Measurements from ENCODE around the gene ITGAL. TPM values are rescaled to one million over a fixed set of nuclear protein-coding genes. Genes with fewer than 3 reads are reported as not detected.

ITGAL gene
- total RNA-seq, 1 experiment from 2014 or later, result not detected

DNA sequence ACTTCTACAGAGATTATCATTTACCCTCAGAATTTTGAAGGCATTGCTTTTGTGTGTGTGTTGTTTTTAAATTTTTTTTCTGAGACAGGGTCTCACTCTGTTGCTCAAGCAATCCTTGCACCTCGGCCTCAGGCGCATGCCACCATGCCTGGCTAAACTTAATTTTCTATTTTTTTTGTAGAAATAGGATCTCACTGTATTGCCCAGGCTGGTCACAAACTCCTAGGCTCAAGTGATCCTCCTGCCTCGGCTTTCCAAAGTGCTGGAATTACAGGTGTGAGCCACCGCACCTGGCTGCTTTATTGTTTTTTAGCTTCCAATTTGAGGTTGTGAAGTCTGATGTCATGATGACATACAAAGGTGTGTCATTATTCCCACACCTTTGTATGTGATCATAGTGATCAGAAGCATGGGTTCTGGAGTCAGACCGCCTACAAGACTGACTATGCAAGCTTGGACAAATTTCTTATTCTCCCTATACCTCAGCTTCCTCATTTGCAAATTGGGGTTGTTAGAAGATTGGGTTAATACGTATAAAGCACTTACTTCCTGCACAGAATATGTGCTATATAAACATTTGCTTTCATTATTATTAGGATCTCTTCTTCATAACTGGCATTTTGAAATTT, 32.7 kb upstream of the ITGAL start:
- BruUV-seq (replicated peaks), result no TSS peak
- TF ChIP-seq, protein P1, sequence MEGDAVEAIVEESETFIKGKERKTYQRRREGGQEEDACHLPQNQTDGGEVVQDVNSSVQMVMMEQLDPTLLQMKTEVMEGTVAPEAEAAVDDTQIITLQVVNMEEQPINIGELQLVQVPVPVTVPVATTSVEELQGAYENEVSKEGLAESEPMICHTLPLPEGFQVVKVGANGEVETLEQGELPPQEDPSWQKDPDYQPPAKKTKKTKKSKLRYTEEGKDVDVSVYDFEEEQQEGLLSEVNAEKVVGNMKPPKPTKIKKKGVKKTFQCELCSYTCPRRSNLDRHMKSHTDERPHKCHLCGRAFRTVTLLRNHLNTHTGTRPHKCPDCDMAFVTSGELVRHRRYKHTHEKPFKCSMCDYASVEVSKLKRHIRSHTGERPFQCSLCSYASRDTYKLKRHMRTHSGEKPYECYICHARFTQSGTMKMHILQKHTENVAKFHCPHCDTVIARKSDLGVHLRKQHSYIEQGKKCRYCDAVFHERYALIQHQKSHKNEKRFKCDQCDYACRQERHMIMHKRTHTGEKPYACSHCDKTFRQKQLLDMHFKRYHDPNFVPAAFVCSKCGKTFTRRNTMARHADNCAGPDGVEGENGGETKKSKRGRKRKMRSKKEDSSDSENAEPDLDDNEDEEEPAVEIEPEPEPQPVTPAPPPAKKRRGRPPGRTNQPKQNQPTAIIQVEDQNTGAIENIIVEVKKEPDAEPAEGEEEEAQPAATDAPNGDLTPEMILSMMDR (IDR thresholded peaks at IDR 0.05; ENCODE audit: unreplicated experiment), result no peak
- ChIA-PET POLR2A (interaction anchor here (0.9 to 1.2 kb wide), 2 partner anchors 9 to 125 kb away, joined by 3 read pairs; no protein-coding TSS in a partner anchor), CTCF (interaction anchor here (0.6 to 1.7 kb wide), 5 partner anchors 10 to 112 kb away, joined by 3 to 5 read pairs (median 3); partner anchors contain the start of gene DCTPP1)
- no peak for DNase-seq (ENCODE audit: unreplicated experiment)
- peaks cover 30% of the 10 kb centered on the region for H3K36me3 Mint-ChIP-seq (ENCODE audit: insufficient read depth, unreplicated experiment)
- H3K27me3 Mint-ChIP-seq (ENCODE audit: insufficient read depth, unreplicated experiment), result no peaks in the 10 kb centered on the region
- intact Hi-C loops (cut with micrococcal nuclease), result no loop called here
- H3K4me1 Mint-ChIP-seq (ENCODE audit: insufficient read depth, unreplicated experiment), result peaks cover 9% of the 10 kb centered on the region
- no peak overlapping the region for H3K27ac Mint-ChIP-seq (ENCODE audit: low read depth, unreplicated experiment)
- no peak overlapping the region for H3K4me3 Mint-ChIP-seq (ENCODE audit: unreplicated experiment)
- no peaks in the 10 kb centered on the region for H3K9me3 Mint-ChIP-seq (ENCODE audit: unreplicated experiment)

- DNase-seq (ENCODE audit: unreplicated experiment), result no peak
- TF ChIP-seq, protein P1 (IDR thresholded peaks at IDR 0.05; ENCODE audit: unreplicated experiment), result no peak
- ChIA-PET CTCF (interaction anchor here (1.7 to 2.2 kb wide), 2 partner anchors 92 to 185 kb away, joined by 9 read pairs; partner anchors contain the start of gene ZNF747), POLR2A (interaction anchor here (0.6 to 3.9 kb wide), 4 partner anchors 14 to 91 kb away, joined by 3 to 18 read pairs (median 8); partner anchors contain the start of genes DCTPP1 and ZNF747)
- no peak overlapping the region for H3K27ac Mint-ChIP-seq (ENCODE audit: low read depth, unreplicated experiment)
- H3K4me1 Mint-ChIP-seq (ENCODE audit: insufficient read depth, unreplicated experiment), result peaks cover 17% of the 10 kb centered on the region
- H3K9me3 Mint-ChIP-seq (ENCODE audit: unreplicated experiment), result peaks cover 7% of the 10 kb centered on the region
- H3K27me3 Mint-ChIP-seq (ENCODE audit: insufficient read depth, unreplicated experiment), result no peaks in the 10 kb centered on the region
- H3K36me3 Mint-ChIP-seq (ENCODE audit: insufficient read depth, unreplicated experiment), result peaks cover 42% of the 10 kb centered on the region
- intact Hi-C loops (cut with micrococcal nuclease), result no loop called here
- H3K4me3 Mint-ChIP-seq (ENCODE audit: unreplicated experiment), result peak overlapping the region; percentile 80
- BruUV-seq (replicated peaks), result no TSS peak
These were observed 28.9 kb upstream of the ITGAL start for GRCh38 chr16:30443631-30444030.

- Mint-ChIP-seq H3K4me1 (ENCODE audit: insufficient read depth, unreplicated experiment) (peaks cover 17% of the 10 kb centered on the region), H3K9me3 (ENCODE audit: unreplicated experiment) (peaks cover 7% of the 10 kb centered on the region), H3K27me3 (ENCODE audit: insufficient read depth, unreplicated experiment) (no peaks in the 10 kb centered on the region), H3K36me3 (ENCODE audit: insufficient read depth, unreplicated experiment) (peaks cover 42% of the 10 kb centered on the region), H3K4me3 (ENCODE audit: unreplicated experiment) (peak overlapping the region; percentile 80), H3K27ac (ENCODE audit: low read depth, unreplicated experiment) (peak overlapping the region; percentile 90)
- TF ChIP-seq, protein P1 (IDR thresholded peaks at IDR 0.05; ENCODE audit: unreplicated experiment), result no peak
- intact Hi-C loops (cut with micrococcal nuclease), result no loop called here
- CTCF ChIA-PET, result interaction anchor here (0.6 to 2.2 kb wide), 6 partner anchors 9 to 184 kb away, joined by 3 to 9 read pairs (median 4); partner anchors contain the start of gene ZNF747
- BruUV-seq (replicated peaks), result TSS peak; percentile 63
- POLR2A ChIA-PET, result interaction anchor here (0.6 to 3.9 kb wide), 16 partner anchors 15 to 255 kb away, joined by 3 to 18 read pairs (median 4); partner anchors contain the start of genes DCTPP1, SRCAP, ZNF689 and ZNF747
- DNase-seq (ENCODE audit: unreplicated experiment), result no peak
These were observed 28.1 kb upstream of the ITGAL start for GRCh38 chr16:30444231-30445148.

- peak overlapping the region; percentile 90 for H3K27ac Mint-ChIP-seq (ENCODE audit: low read depth, unreplicated experiment)
- H3K36me3 Mint-ChIP-seq (ENCODE audit: insufficient read depth, unreplicated experiment), result peaks cover 42% of the 10 kb centered on the region
- TF ChIP-seq, protein P1 (IDR thresholded peaks at IDR 0.05; ENCODE audit: unreplicated experiment), result no peak
- BruUV-seq (replicated peaks), result no TSS peak
- peaks cover 7% of the 10 kb centered on the region for H3K9me3 Mint-ChIP-seq (ENCODE audit: unreplicated experiment)
- ChIA-PET CTCF (interaction anchor here (0.7 to 2.2 kb wide), 5 partner anchors 10 to 184 kb away, joined by 3 to 9 read pairs (median 5); partner anchors contain the start of gene ZNF747), POLR2A (interaction anchor here (1.0 to 3.9 kb wide), 13 partner anchors 15 to 189 kb away, joined by 3 to 18 read pairs (median 4); partner anchors contain the start of genes DCTPP1, ZNF689 and ZNF747)
- no peak for DNase-seq (ENCODE audit: unreplicated experiment)
- H3K27me3 Mint-ChIP-seq (ENCODE audit: insufficient read depth, unreplicated experiment), result no peaks in the 10 kb centered on the region
- intact Hi-C loops (cut with micrococcal nuclease), result no loop called here
- H3K4me1 Mint-ChIP-seq (ENCODE audit: insufficient read depth, unreplicated experiment), result peaks cover 17% of the 10 kb centered on the region
- peak overlapping the region; percentile 80 for H3K4me3 Mint-ChIP-seq (ENCODE audit: unreplicated experiment)
These were observed 27.5 kb upstream of the ITGAL start for GRCh38 chr16:30445149-30445407.

All from MCF 10A (cell line).